ENCODE results near the gene GABRR3.

GABRR3 gene

GRCh38 chr3:98035208-98035607, at the start of gene GABRR3:
TSS of gene GABRR3 (minus strand) at chr3:98035315. CDS start at chr3:98034987, 328 bp downstream.
- DNase-seq = no peak

GRCh38 chr3:98073486-98073885, 38.4 kb upstream of the GABRR3 start:
- no peak for DNase-seq

- no peak for DNase-seq
Measured at GRCh38 chr3:98070840-98071239, 35.7 kb upstream of the GABRR3 start.

- DNase-seq = no peak
Measured at GRCh38 chr3:98068824-98069223, 33.7 kb upstream of the GABRR3 start.

- DNase-seq = no peak
Measured at GRCh38 chr3:98058244-98058960, 23.3 kb upstream of the GABRR3 start.

- no peak for DNase-seq
Measured at GRCh38 chr3:98057631-98058030, 22.5 kb upstream of the GABRR3 start.

- no peak for DNase-seq
Measured at GRCh38 chr3:98056035-98056434, 20.9 kb upstream of the GABRR3 start.

GRCh38 chr3:98049271-98049670, 14.2 kb upstream of the GABRR3 start:
- DNase-seq = no peak

GRCh38 chr3:98048586-98048985, 13.5 kb upstream of the GABRR3 start:
- no peak for DNase-seq

- no peak for DNase-seq
Measured at GRCh38 chr3:98041350-98041749, 6.2 kb upstream of the GABRR3 start.

GRCh38 chr3:98039322-98040024, 4.4 kb upstream of the GABRR3 start:
- DNase-seq = peak; percentile 60 to 64

GRCh38 chr3:98038876-98039275, 3.8 kb upstream of the GABRR3 start:
- DNase-seq = no peak

GRCh38 chr3:98038286-98038685, 3.2 kb upstream of the GABRR3 start:
- no peak for DNase-seq

- DNase-seq = no peak
Measured at GRCh38 chr3:98034486-98034885, 629 bp downstream of the GABRR3 start.

- DNase-seq = no peak
Measured at GRCh38 chr3:98034036-98034435, 1.1 kb downstream of the GABRR3 start.

- no peak for DNase-seq
Measured at GRCh38 chr3:98032904-98033303, 2.2 kb downstream of the GABRR3 start.

- no peak for DNase-seq
Measured at GRCh38 chr3:98032265-98032664, 2.9 kb downstream of the GABRR3 start.

GRCh38 chr3:98029083-98029482, 6.0 kb downstream of the GABRR3 start:
- no peak for DNase-seq

GRCh38 chr3:98027085-98027446, 8.0 kb downstream of the GABRR3 start:
- no peak for DNase-seq

- DNase-seq = no peak
Measured at GRCh38 chr3:98026425-98027084, 8.6 kb downstream of the GABRR3 start.

GRCh38 chr3:98025392-98025945, 9.6 kb downstream of the GABRR3 start:
- DNase-seq = no peak

GRCh38 chr3:98022978-98023820, 11.9 kb downstream of the GABRR3 start:
- peak; percentile 91 to 96 for DNase-seq

Measured in activated CD4-positive, alpha-beta T cell treated with anti-CD3 and anti-CD28 coated beads, Interleukin-2, amount 50 U/mL, for 4 hours (primary cell).